ENCODE results near the gene ADAMTS14. TPM values are rescaled to one million over a fixed set of nuclear protein-coding genes. Genes with fewer than 3 reads are reported as not detected.

Gene ADAMTS14
- polyA plus RNA-seq, 3 donors from 2014 or later = 0.36 to 0.56 (median 0.37) TPM

- no peak overlapping the region for H3K4me3 Mint-ChIP-seq
- H3K27ac Mint-ChIP-seq = peak overlapping the region in 1 of 6 donors; percentile 14
- peaks cover 0 to 4% (median 2%) of the 10 kb centered on the region in 3 donors for H3K27me3 Mint-ChIP-seq (ENCODE audit: low read depth in 3 of 3)
- no peak for DNase-seq
- no peaks in the 10 kb centered on the region for H3K36me3 Mint-ChIP-seq
- H3K4me1 Mint-ChIP-seq = peaks cover 8 to 11% of the 10 kb centered on the region in 2 donors
- H3K9me3 Mint-ChIP-seq = no peaks in the 10 kb centered on the region
Measured at GRCh38 chr10:70681731-70682005, 9.4 kb downstream of the ADAMTS14 start.

GRCh38 chr10:70682920-70683600 is 10.8 kb downstream of the ADAMTS14 start:
- Mint-ChIP-seq H3K4me3 (no peak overlapping the region), H3K9me3 (no peaks in the 10 kb centered on the region), H3K36me3 (no peaks in the 10 kb centered on the region), H3K4me1 (peaks cover 3 to 6% of the 10 kb centered on the region in 2 donors), H3K27ac (no peak overlapping the region), H3K27me3 (ENCODE audit: low read depth in 3 of 3) (peaks cover 0 to 4% (median 2%) of the 10 kb centered on the region in 3 donors)
- DNase-seq = no peak

GRCh38 chr10:70683601-70683934 is 11.3 kb downstream of the ADAMTS14 start:
- Mint-ChIP-seq H3K27me3 (ENCODE audit: low read depth in 3 of 3) (peaks cover 0 to 4% (median 2%) of the 10 kb centered on the region in 3 donors), H3K4me1 (peaks cover 0 to 2% of the 10 kb centered on the region in 2 donors), H3K27ac (peak overlapping the region in 1 of 6 donors; percentile 14)

DNA sequence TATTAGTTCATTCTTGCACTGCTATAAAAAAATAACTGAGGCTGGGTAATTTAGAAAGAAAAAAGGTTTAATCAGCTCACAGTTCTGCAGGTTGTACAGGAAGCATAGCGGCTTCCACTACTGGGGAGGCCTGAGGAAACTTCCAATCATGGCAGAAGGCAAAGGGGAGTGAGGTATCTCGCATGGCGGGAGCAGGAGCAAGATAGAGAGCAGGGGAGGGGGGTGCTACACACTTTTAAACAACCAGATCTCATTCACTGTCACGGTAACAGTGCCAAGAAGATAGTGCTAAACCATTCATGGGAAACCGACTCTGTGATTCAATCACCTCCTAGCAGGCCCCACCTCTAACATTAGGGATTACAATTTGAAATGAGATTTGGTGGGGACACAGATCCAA is 11.6 kb downstream of the ADAMTS14 start:
- H3K27me3 Mint-ChIP-seq (ENCODE audit: low read depth in 3 of 3) = peaks cover 0 to 4% (median 2%) of the 10 kb centered on the region in 3 donors
- no peaks in the 10 kb centered on the region for H3K9me3 Mint-ChIP-seq
- H3K4me3 Mint-ChIP-seq = no peak overlapping the region

More at GRCh38 chr10:70683601-70683934, 11.3 kb downstream of the ADAMTS14 start:
- DNase-seq = no peak
- Mint-ChIP-seq H3K9me3 (no peaks in the 10 kb centered on the region), H3K36me3 (no peaks in the 10 kb centered on the region), H3K4me3 (no peak overlapping the region)

GRCh38 chr10:70684374-70684773 is 12.1 kb downstream of the ADAMTS14 start:
- H3K27me3 Mint-ChIP-seq (ENCODE audit: low read depth in 3 of 3) = peaks cover 0 to 4% (median 2%) of the 10 kb centered on the region in 3 donors
- peaks cover 0 to 2% of the 10 kb centered on the region in 2 donors for H3K4me1 Mint-ChIP-seq
- no peak overlapping the region for H3K27ac Mint-ChIP-seq
- no peaks in the 10 kb centered on the region for H3K9me3 Mint-ChIP-seq
- H3K4me3 Mint-ChIP-seq = no peak overlapping the region
- H3K36me3 Mint-ChIP-seq = no peaks in the 10 kb centered on the region
- DNase-seq = no peak

More for the DNA sequence above, 11.6 kb downstream of the ADAMTS14 start:
- peaks cover 0 to 2% of the 10 kb centered on the region in 2 donors for H3K4me1 Mint-ChIP-seq
- DNase-seq = no peak
- H3K36me3 Mint-ChIP-seq = no peaks in the 10 kb centered on the region
- no peak overlapping the region for H3K27ac Mint-ChIP-seq

GRCh38 chr10:70684839-70685454 is 12.6 kb downstream of the ADAMTS14 start:
- Mint-ChIP-seq H3K27me3 (ENCODE audit: low read depth in 3 of 3) (peaks cover 0 to 4% (median 2%) of the 10 kb centered on the region in 3 donors), H3K9me3 (no peaks in the 10 kb centered on the region), H3K4me3 (no peak overlapping the region), H3K27ac (peak overlapping the region in 1 of 6 donors; percentile 16), H3K4me1 (peaks cover 0 to 2% of the 10 kb centered on the region in 2 donors), H3K36me3 (no peaks in the 10 kb centered on the region)
- DNase-seq = no peak

GRCh38 chr10:70685455-70685911 is 13.2 kb downstream of the ADAMTS14 start:
- Mint-ChIP-seq H3K36me3 (no peaks in the 10 kb centered on the region), H3K9me3 (no peaks in the 10 kb centered on the region), H3K27me3 (ENCODE audit: low read depth in 3 of 3) (peaks cover 0 to 4% (median 2%) of the 10 kb centered on the region in 3 donors), H3K4me1 (peaks cover 0 to 2% of the 10 kb centered on the region in 2 donors), H3K4me3 (no peak overlapping the region), H3K27ac (no peak overlapping the region)
- DNase-seq = no peak

DNA sequence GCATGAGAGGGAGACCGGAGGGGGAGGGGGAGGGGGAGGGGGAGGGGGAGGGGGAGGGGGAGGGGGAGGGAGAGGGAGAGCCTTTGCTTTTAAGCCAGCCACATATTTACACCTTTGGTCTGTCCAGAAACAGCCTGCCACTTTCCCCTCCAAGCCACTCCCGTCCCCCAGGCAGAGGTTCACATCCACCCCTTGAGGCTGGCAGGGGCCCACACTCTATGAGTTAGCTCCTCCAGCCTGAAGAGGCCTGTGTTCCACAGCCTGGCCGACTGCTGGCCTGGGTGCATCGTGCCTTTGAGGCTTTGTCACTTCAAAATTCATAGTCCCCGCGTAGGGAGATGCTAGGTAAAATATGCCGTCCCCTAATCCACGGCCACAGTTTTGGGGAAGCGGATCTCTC is 16.5 kb downstream of the ADAMTS14 start:
- Mint-ChIP-seq H3K4me3 (no peak overlapping the region), H3K36me3 (no peaks in the 10 kb centered on the region), H3K4me1 (no peaks in the 10 kb centered on the region), H3K27me3 (ENCODE audit: low read depth in 3 of 3) (no peaks in the 10 kb centered on the region), H3K27ac (no peak overlapping the region), H3K9me3 (no peaks in the 10 kb centered on the region)
- no peak for DNase-seq

GRCh38 chr10:70689661-70690060 is 17.4 kb downstream of the ADAMTS14 start:
- no peak overlapping the region for H3K4me3 Mint-ChIP-seq
- no peaks in the 10 kb centered on the region for H3K27me3 Mint-ChIP-seq (ENCODE audit: low read depth in 3 of 3)
- H3K36me3 Mint-ChIP-seq = no peaks in the 10 kb centered on the region
- DNase-seq = no peak
- H3K9me3 Mint-ChIP-seq = no peaks in the 10 kb centered on the region
- no peak overlapping the region for H3K27ac Mint-ChIP-seq
- H3K4me1 Mint-ChIP-seq = no peaks in the 10 kb centered on the region

DNA sequence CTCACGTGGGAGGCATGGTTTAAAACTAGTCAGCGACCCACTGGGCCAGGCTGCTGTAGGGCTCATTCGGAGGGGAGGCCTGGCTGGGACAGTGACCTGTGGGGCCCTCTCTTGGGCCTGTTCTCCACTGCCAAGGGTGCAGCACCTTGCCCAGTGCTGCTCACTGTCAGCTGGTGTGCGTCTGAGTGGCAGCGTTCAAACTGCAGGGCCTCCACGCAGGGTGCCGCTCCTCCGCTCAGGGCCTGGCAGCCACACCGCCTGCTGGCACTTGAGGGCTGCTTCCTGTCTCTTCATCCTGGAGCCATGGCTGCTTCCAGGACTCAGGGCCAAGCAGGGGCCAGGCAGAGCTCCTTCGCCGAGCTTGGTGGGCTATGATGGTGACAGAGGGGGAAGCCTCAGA is 18.3 kb downstream of the ADAMTS14 start:
- Mint-ChIP-seq H3K36me3 (no peaks in the 10 kb centered on the region), H3K27ac (no peak overlapping the region), H3K4me1 (no peaks in the 10 kb centered on the region), H3K9me3 (no peaks in the 10 kb centered on the region), H3K27me3 (ENCODE audit: low read depth in 3 of 3) (no peaks in the 10 kb centered on the region), H3K4me3 (no peak overlapping the region)
- DNase-seq = no peak

DNA sequence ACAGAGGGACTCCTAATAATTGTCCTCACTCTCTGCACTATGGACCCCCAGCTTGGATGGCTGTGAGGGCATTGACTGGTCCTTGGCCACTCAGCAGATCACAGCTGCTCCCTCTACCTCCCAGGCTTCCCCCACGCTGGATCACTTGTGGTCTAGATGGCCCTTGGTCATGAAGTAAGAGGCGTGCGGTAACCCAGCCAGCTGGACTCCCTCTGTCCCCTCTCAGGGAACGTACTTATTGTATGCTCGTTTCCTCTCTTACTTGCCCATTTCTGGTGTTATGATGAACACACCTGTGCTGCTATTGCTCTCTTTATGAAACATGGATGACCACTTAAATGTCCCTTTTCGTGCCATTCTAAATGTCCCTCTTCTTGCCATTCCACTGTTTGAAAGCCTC is 19.3 kb downstream of the ADAMTS14 start:
- Mint-ChIP-seq H3K36me3 (no peaks in the 10 kb centered on the region), H3K4me1 (no peaks in the 10 kb centered on the region), H3K4me3 (no peak overlapping the region), H3K27ac (peak overlapping the region in 1 of 6 donors; percentile 71), H3K9me3 (no peaks in the 10 kb centered on the region), H3K27me3 (ENCODE audit: low read depth in 3 of 3) (no peaks in the 10 kb centered on the region)
- DNase-seq = no peak

DNA sequence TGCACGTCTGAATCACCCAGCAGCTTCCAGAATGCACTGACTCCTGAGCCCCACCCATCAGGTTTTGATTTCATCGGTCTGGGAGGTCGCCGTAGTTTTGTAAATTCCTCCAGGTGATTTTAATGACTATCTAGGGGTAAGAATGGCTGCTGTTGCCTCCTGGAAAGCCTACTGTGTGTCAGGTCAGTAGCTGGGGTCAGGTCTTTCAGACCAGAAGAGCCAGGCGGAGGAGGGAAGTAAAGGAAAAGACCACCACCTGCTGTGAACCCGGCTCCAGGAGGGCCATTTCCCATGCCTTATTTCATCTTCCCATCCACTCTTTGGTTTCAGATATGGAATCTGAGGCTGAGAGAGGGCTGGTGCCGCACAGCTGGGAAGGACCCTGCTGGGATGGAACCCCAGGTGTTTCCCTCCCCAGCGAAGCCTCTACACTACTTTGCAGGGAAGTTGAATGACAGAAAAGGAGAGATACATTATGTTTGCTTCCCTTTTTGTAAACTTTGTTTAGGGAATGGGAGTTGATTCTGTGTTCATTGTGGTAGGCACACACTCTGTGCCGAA is 19.8 kb downstream of the ADAMTS14 start:
- Mint-ChIP-seq H3K4me1 (no peaks in the 10 kb centered on the region), H3K4me3 (no peak overlapping the region), H3K36me3 (no peaks in the 10 kb centered on the region), H3K27ac (peak overlapping the region in 1 of 6 donors; percentile 71), H3K27me3 (ENCODE audit: low read depth in 3 of 3) (no peaks in the 10 kb centered on the region), H3K9me3 (no peaks in the 10 kb centered on the region)
- DNase-seq = no peak

DNA sequence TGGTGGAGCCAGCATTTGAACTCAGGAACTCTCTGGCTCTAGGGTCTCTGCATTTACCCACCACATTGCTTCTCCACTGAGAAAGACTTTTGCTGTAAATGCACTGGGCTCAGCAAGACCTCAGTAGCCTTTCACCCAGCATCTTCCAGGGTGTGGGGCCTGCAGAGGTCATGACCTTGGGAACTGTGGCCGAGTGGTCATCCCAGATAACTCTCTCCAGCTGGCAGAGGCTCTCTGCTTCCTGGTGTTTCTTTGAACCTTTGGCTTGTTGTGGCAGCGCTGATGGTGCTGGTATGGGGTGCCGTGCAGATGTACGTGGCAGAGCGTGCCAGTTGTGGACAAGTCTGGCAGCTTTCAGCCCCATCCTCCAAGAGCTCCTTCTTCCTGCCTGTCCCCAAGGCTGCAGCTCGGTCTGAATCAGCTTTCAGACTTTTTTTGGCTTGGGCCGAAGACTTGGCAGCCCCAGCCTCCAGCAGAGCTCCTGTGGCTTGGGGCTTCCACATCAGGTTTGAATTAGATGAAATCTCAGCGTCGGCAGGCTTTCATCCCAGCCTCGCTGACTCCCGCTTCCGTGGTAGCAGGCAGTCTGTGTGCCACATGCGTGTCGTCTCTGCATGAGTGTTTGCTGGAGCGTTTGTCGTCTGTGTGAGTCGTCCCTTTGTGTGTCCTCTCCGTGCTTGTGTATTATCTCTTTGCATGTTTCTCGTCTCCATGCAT is 21.5 kb downstream of the ADAMTS14 start:
- no peaks in the 10 kb centered on the region for H3K4me1 Mint-ChIP-seq
- no peaks in the 10 kb centered on the region for H3K9me3 Mint-ChIP-seq
- H3K27ac Mint-ChIP-seq = no peak overlapping the region
- H3K4me3 Mint-ChIP-seq = no peak overlapping the region
- H3K36me3 Mint-ChIP-seq = no peaks in the 10 kb centered on the region
- DNase-seq = no peak
- H3K27me3 Mint-ChIP-seq (ENCODE audit: low read depth in 3 of 3) = no peaks in the 10 kb centered on the region
